AG10803 (cell line): Measurements from ENCODE around the gene SYNPO.
A peak's percentile ranks its signal among the peaks of the same experiment; 100 is the strongest.

Experiments used
- DNase-seq: peaks from one replicate; pipeline ENCODE4 v3.0.0; 2010; ENCODE audit warnings: low read depth
- H3K4me3 ChIP-seq: 2 replicates; pipeline ENCODE4 v1.5.1; 2011; ENCODE audit warnings: mild to moderate bottlenecking, low read length, control low read depth
- CTCF ChIP-seq: conservative IDR thresholded peaks from 2 replicates; pipeline ENCODE4 v1.5.1; 2011; ENCODE audit warnings: mild to moderate bottlenecking, low read length, control low read depth, inconsistent platforms

SYNPO gene

GRCh38 chr5:150651924-150652671, 11.6 kb downstream of the SYNPO start:
- no peak for TF ChIP-seq CTCF
- no peak for DNase-seq
- H3K4me3 ChIP-seq: no peak overlapping the region

- H3K4me3 ChIP-seq: no peak overlapping the region
- DNase-seq: peak; percentile 61
- TF ChIP-seq CTCF: peak; percentile 52
These were observed 12.8 kb downstream of the SYNPO start for GRCh38 chr5:150653145-150653761.

- DNase-seq: no peak
- no peak overlapping the region for H3K4me3 ChIP-seq
- TF ChIP-seq CTCF: no peak
These were observed 13.5 kb downstream of the SYNPO start for GRCh38 chr5:150653762-150654556.

GRCh38 chr5:150655221-150655620, 14.8 kb downstream of the SYNPO start:
- DNase-seq: no peak
- no peak for TF ChIP-seq CTCF
- no peak overlapping the region for H3K4me3 ChIP-seq

GRCh38 chr5:150656191-150657132, 16.0 kb downstream of the SYNPO start:
- peak; percentile 52 for TF ChIP-seq CTCF
- peak; percentile 42 for DNase-seq
- H3K4me3 ChIP-seq: peak overlapping the region; percentile 60

GRCh38 chr5:150658121-150658520, 17.7 kb downstream of the SYNPO start:
- H3K4me3 ChIP-seq: no peak overlapping the region
- TF ChIP-seq CTCF: no peak
- DNase-seq: no peak
